DMS114 treated with DMSO at 0.1 percent for 48 hours (cell line): ENCODE measurements around the gene FGF3.
A peak's percentile ranks its signal among the peaks of the same experiment; 100 is the strongest.

Source experiments
- DNase-seq: peaks from one replicate; lab custom pipeline; 2025; ENCODE audit not compliant: unreplicated experiment; lab: John Stamatoyannopoulos, UW

The FGF3 gene

GRCh38 chr11:69825037-69825834 lies 6.0 kb upstream of the FGF3 start:
- no peak for DNase-seq

- no peak for DNase-seq
Measured at GRCh38 chr11:69823641-69824265, 4.5 kb upstream of the FGF3 start.

- no peak for DNase-seq
Measured at GRCh38 chr11:69822676-69823494, 3.7 kb upstream of the FGF3 start.

GRCh38 chr11:69821511-69822040 lies 2.4 kb upstream of the FGF3 start:
- DNase-seq: no peak

- DNase-seq: no peak
Measured at GRCh38 chr11:69820441-69820840, 1.2 kb upstream of the FGF3 start.

GRCh38 chr11:69819541-69820070 lies 390 bp upstream of the FGF3 start:
- no peak for DNase-seq

- no peak for DNase-seq
Measured at GRCh38 chr11:69818231-69818602, 999 bp downstream of the FGF3 start.

- peak; percentile 89 for DNase-seq
Measured at GRCh38 chr11:69817265-69818230, 1.7 kb downstream of the FGF3 start.

GRCh38 chr11:69816671-69817070 lies 2.5 kb downstream of the FGF3 start:
- no peak for DNase-seq

GRCh38 chr11:69815973-69816372 lies 3.2 kb downstream of the FGF3 start:
- DNase-seq: no peak

- no peak for DNase-seq
Measured at GRCh38 chr11:69814902-69815301, 4.3 kb downstream of the FGF3 start.

GRCh38 chr11:69814411-69814810 lies 4.8 kb downstream of the FGF3 start:
- DNase-seq: no peak

- DNase-seq: no peak
Measured at GRCh38 chr11:69813839-69814238, 5.4 kb downstream of the FGF3 start.

- DNase-seq: no peak
Measured at GRCh38 chr11:69812946-69813345, 6.3 kb downstream of the FGF3 start.

- DNase-seq: no peak
Measured at GRCh38 chr11:69812256-69812655, 7.0 kb downstream of the FGF3 start.

GRCh38 chr11:69811431-69811830 lies 7.8 kb downstream of the FGF3 start:
- no peak for DNase-seq

- no peak for DNase-seq
Measured at GRCh38 chr11:69810289-69811118, 8.7 kb downstream of the FGF3 start.

GRCh38 chr11:69808667-69809086 lies 10.5 kb downstream of the FGF3 start:
- no peak for DNase-seq

- no peak for DNase-seq
Measured at GRCh38 chr11:69807106-69807815, 12.0 kb downstream of the FGF3 start.
